Mesothelial cell of epicardium (in vitro differentiated cells): ENCODE data around the gene SESN2. TPM values are rescaled to one million over a fixed set of nuclear protein-coding genes. Genes with fewer than 3 reads are reported as not detected.

ENCODE experiments used
- DNase-seq, 2 experiments: peaks; one replicate each; pipeline ENCODE4 v3.0.0; 2021; ENCODE audit warnings: low spot score in 2 of 2; ENCODE audit not compliant: unreplicated experiment in 2 of 2
- H3K27ac Mint-ChIP-seq: 2 replicates; pipeline ENCODE4 v1.8.0; 2021; ENCODE audit warnings: mixed read lengths
- H3K27me3 Mint-ChIP-seq: 2 replicates; pipeline ENCODE4 v1.8.0; 2021; ENCODE audit warnings: low read depth, mixed read lengths
- H3K36me3 Mint-ChIP-seq: 2 replicates; pipeline ENCODE4 v1.8.0; 2021; ENCODE audit warnings: mixed read lengths
- H3K4me1 Mint-ChIP-seq: 2 replicates; pipeline ENCODE4 v1.8.0; 2021; ENCODE audit warnings: mixed read lengths
- H3K4me3 Mint-ChIP-seq: 2 replicates; pipeline ENCODE4 v1.8.0; 2021; ENCODE audit warnings: mild to moderate bottlenecking, moderate library complexity, mixed read lengths
- H3K9me3 Mint-ChIP-seq: 2 replicates; pipeline ENCODE4 v1.8.0; 2021; ENCODE audit warnings: mixed read lengths
- CTCF ChIP-seq: fragments of 200-600 bp; sonication (generic); IDR thresholded peaks from one replicate; pipeline ENCODE4 v1.5.0; 2021; ENCODE audit warnings: antibody characterized with exemption; ENCODE audit not compliant: unreplicated experiment
- total RNA-seq: library from RNA; stranded (reverse); gene quantifications from 3 replicates; pipeline ENCODE4 v1.2.1, GENCODE V29; 2021

SESN2 gene
- total RNA-seq, 1 donor from 2014 or later = 21.4 TPM

DNA sequence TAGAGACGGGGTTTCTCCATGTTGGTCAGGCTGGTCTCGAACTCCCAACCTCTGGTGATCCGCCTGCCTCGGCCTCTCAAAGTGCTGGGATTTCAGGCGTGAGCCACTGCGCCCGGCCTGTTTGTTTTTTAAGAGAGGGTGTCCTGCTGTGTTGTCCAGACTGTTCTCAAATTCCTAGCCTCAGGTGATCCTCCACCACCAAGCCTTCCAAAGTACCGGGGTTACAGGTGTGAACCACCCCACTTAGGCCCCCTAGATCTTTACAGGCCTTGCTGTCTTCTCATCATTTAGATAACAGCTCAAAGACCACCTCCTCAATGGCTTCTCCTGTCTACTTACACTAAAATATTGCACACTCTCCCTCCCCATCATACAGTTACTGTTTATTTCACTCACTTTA lies 6.3 kb downstream of the SESN2 start:
- Mint-ChIP-seq H3K4me3 (no peak overlapping the region), H3K4me1 (peaks cover 22% of the 10 kb centered on the region), H3K36me3 (peaks cover 6% of the 10 kb centered on the region), H3K27me3 (no peaks in the 10 kb centered on the region), H3K9me3 (no peaks in the 10 kb centered on the region), H3K27ac (no peak overlapping the region)
- no peak for DNase-seq
- no peak for TF ChIP-seq CTCF

GRCh38 chr1:28266920-28267322 lies 7.6 kb downstream of the SESN2 start:
- H3K9me3 Mint-ChIP-seq = no peaks in the 10 kb centered on the region
- H3K4me3 Mint-ChIP-seq = no peak overlapping the region
- H3K27me3 Mint-ChIP-seq = no peaks in the 10 kb centered on the region
- no peak overlapping the region for H3K27ac Mint-ChIP-seq
- no peak for DNase-seq
- no peak for TF ChIP-seq CTCF
- H3K4me1 Mint-ChIP-seq = peaks cover 13% of the 10 kb centered on the region
- peaks cover 7% of the 10 kb centered on the region for H3K36me3 Mint-ChIP-seq

DNA sequence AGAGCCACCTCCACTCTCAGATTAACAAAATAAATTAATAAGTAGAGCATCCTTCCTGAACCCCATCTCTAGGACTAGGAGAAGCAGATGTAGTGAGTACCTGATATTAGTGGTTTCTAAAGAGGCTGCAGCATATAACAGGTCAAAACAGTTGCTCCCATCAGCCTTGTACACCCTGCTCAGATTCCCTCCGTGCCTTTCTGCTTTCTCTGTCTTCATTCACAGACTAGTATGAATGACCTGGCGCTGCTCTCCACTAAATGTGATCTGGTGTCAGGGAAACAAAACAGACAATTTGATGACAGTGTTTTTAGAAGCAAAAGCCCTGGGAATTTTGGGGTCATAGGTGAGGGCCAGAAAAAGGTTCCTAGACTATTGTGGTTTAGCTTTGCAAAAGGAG lies 8.3 kb downstream of the SESN2 start:
- peaks cover 7% of the 10 kb centered on the region for H3K36me3 Mint-ChIP-seq
- H3K4me3 Mint-ChIP-seq = no peak overlapping the region
- H3K9me3 Mint-ChIP-seq = no peaks in the 10 kb centered on the region
- H3K4me1 Mint-ChIP-seq = peaks cover 13% of the 10 kb centered on the region
- no peak for TF ChIP-seq CTCF
- no peaks in the 10 kb centered on the region for H3K27me3 Mint-ChIP-seq
- H3K27ac Mint-ChIP-seq = no peak overlapping the region
- DNase-seq = no peak

GRCh38 chr1:28269529-28269928 lies 10.2 kb downstream of the SESN2 start:
- Mint-ChIP-seq H3K27ac (no peak overlapping the region), H3K4me1 (peaks cover 8% of the 10 kb centered on the region), H3K27me3 (no peaks in the 10 kb centered on the region), H3K4me3 (no peak overlapping the region), H3K36me3 (peaks cover 7% of the 10 kb centered on the region), H3K9me3 (no peaks in the 10 kb centered on the region)
- no peak for DNase-seq
- TF ChIP-seq CTCF = no peak

GRCh38 chr1:28272215-28272852 lies 13.0 kb downstream of the SESN2 start:
- no peaks in the 10 kb centered on the region for H3K27me3 Mint-ChIP-seq
- H3K27ac Mint-ChIP-seq = no peak overlapping the region
- no peaks in the 10 kb centered on the region for H3K4me1 Mint-ChIP-seq
- DNase-seq = no peak
- H3K36me3 Mint-ChIP-seq = peaks cover 13% of the 10 kb centered on the region
- H3K9me3 Mint-ChIP-seq = no peaks in the 10 kb centered on the region
- H3K4me3 Mint-ChIP-seq = no peak overlapping the region
- TF ChIP-seq CTCF = no peak
